ENCODE data around the gene LSM14B.

The LSM14B gene

DNA sequence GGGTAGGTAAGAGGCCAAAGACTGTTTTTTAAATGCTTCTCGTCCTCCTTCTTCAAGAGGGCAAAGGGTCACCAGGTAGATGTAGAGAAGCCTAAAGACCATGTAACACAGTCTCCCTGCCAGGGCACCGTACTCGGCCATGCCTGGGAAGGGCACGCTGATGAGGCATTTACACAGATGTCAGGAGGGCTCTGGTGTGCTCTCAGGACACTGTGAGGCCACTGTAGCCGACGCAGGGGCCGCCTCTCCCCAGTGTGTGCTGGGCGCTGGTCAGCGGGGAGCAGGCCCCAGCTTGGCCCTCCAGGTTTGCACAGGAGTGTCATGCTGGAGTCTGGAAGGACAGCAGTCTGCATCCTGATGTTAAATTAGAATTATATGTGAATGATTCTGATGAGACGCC is 53.4 kb downstream of the LSM14B start:
- H3K27ac ChIP-seq (ENCODE audit: low read depth, low read length, severe bottlenecking): no peak overlapping the region
- 92 to 96% methylated on average over 9 of the region's 10 CpGs for WGBS, 2 experiments (ENCODE audit: insufficient coverage in 2 of 2)
- no peaks in the 10 kb centered on the region for H3K4me1 ChIP-seq (ENCODE audit: control insufficient read depth, insufficient read depth, low read length, poor library complexity, severe bottlenecking)
- H3K9me3 ChIP-seq (ENCODE audit: control insufficient read depth, low read length): no peaks in the 10 kb centered on the region
- peaks cover 70% of the 10 kb centered on the region for H3K36me3 ChIP-seq (ENCODE audit: control insufficient read depth, insufficient read depth, low read length)
- H3K4me3 ChIP-seq (ENCODE audit: extremely low read depth, insufficient read depth, low read length, poor library complexity, severe bottlenecking): no peak overlapping the region

- Histone ChIP-seq H3K4me3 (ENCODE audit: extremely low read depth, insufficient read depth, low read length, poor library complexity, severe bottlenecking) (no peak overlapping the region), H3K36me3 (ENCODE audit: control insufficient read depth, insufficient read depth, low read length) (peaks cover 70% of the 10 kb centered on the region), H3K27ac (ENCODE audit: low read depth, low read length, severe bottlenecking) (no peak overlapping the region), H3K4me1 (ENCODE audit: control insufficient read depth, insufficient read depth, low read length, poor library complexity, severe bottlenecking) (peaks cover 3% of the 10 kb centered on the region), H3K9me3 (ENCODE audit: control insufficient read depth, low read length) (no peaks in the 10 kb centered on the region)
- 93 to 97% methylated on average over 15 of the region's 15 CpGs for WGBS, 2 experiments (ENCODE audit: insufficient coverage in 2 of 2)
Measured at GRCh38 chr20:62176866-62177265, 54.6 kb downstream of the LSM14B start.

DNA sequence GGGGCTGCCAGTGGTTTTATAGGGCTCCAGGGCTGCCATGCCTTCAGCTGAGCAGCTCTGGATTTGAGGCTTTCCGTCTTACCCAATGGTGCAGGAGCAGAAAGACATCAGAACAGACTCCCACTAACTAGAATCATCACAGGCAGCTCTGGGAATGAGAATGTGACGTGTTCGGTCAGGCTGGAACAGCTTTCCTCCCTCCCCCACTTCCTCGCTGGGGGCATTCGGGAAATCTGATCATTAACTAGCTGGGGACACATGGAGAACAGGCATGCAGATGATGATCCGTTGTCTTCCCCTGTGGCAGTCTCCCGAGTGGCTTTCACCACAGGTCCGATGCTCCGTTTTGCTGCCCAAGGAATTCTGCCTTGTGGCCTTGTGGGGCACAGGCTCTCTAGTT is 55.0 kb downstream of the LSM14B start:
- H3K27ac ChIP-seq (ENCODE audit: low read depth, low read length, severe bottlenecking): no peak overlapping the region
- H3K4me1 ChIP-seq (ENCODE audit: control insufficient read depth, insufficient read depth, low read length, poor library complexity, severe bottlenecking): peaks cover 3% of the 10 kb centered on the region
- H3K4me3 ChIP-seq (ENCODE audit: extremely low read depth, insufficient read depth, low read length, poor library complexity, severe bottlenecking): no peak overlapping the region
- H3K36me3 ChIP-seq (ENCODE audit: control insufficient read depth, insufficient read depth, low read length): peaks cover 68% of the 10 kb centered on the region
- WGBS, 2 experiments (ENCODE audit: insufficient coverage in 2 of 2): 89 to 93% methylated on average over 8 to 9 of the region's 9 CpGs
- no peaks in the 10 kb centered on the region for H3K9me3 ChIP-seq (ENCODE audit: control insufficient read depth, low read length)

- no peak overlapping the region for H3K27ac ChIP-seq (ENCODE audit: low read depth, low read length, severe bottlenecking)
- 93 to 95% methylated on average over 10 to 13 of the region's 19 CpGs for WGBS, 2 experiments (ENCODE audit: insufficient coverage in 2 of 2)
- peaks cover 57% of the 10 kb centered on the region for H3K36me3 ChIP-seq (ENCODE audit: control insufficient read depth, insufficient read depth, low read length)
- no peaks in the 10 kb centered on the region for H3K9me3 ChIP-seq (ENCODE audit: control insufficient read depth, low read length)
- peaks cover 3% of the 10 kb centered on the region for H3K4me1 ChIP-seq (ENCODE audit: control insufficient read depth, insufficient read depth, low read length, poor library complexity, severe bottlenecking)
- H3K4me3 ChIP-seq (ENCODE audit: extremely low read depth, insufficient read depth, low read length, poor library complexity, severe bottlenecking): no peak overlapping the region
Measured at GRCh38 chr20:62178316-62179161, 56.3 kb downstream of the LSM14B start.

DNA sequence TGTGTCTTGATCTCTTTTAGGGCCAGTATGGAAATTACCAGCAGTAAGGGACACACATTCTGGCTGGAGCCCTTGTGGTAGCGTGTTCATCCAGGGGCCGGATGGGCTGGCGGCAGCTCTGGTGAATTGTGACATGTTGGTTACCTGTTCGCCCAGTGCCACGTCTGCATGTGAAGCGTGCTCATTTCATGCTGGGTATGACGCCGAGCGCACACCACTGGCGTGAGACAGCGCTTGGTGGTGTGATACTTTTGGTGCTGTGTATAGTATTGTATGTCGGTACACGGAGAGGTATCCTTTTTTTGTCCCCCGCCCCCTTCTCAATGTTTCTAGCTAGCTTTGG is 56.9 kb downstream of the LSM14B start:
- no peaks in the 10 kb centered on the region for H3K9me3 ChIP-seq (ENCODE audit: control insufficient read depth, low read length)
- WGBS, 2 experiments (ENCODE audit: insufficient coverage in 2 of 2): 99 to 100% methylated on average over 12 of the region's 14 CpGs
- H3K36me3 ChIP-seq (ENCODE audit: control insufficient read depth, insufficient read depth, low read length): peaks cover 57% of the 10 kb centered on the region
- no peak overlapping the region for H3K27ac ChIP-seq (ENCODE audit: low read depth, low read length, severe bottlenecking)
- peaks cover 4% of the 10 kb centered on the region for H3K4me1 ChIP-seq (ENCODE audit: control insufficient read depth, insufficient read depth, low read length, poor library complexity, severe bottlenecking)
- H3K4me3 ChIP-seq (ENCODE audit: extremely low read depth, insufficient read depth, low read length, poor library complexity, severe bottlenecking): no peak overlapping the region

- Histone ChIP-seq H3K9me3 (ENCODE audit: control insufficient read depth, low read length) (no peaks in the 10 kb centered on the region), H3K36me3 (ENCODE audit: control insufficient read depth, insufficient read depth, low read length) (peaks cover 33% of the 10 kb centered on the region), H3K27ac (ENCODE audit: low read depth, low read length, severe bottlenecking) (no peak overlapping the region), H3K4me1 (ENCODE audit: control insufficient read depth, insufficient read depth, low read length, poor library complexity, severe bottlenecking) (peaks cover 7% of the 10 kb centered on the region), H3K4me3 (ENCODE audit: extremely low read depth, insufficient read depth, low read length, poor library complexity, severe bottlenecking) (peak overlapping the region; percentile 97)
- whole genome bisulfite sequencing, 2 experiments (ENCODE audit: insufficient coverage in 2 of 2): 83 to 88% methylated on average over 1 of the region's 2 CpGs
Measured at GRCh38 chr20:62181808-62182207, 59.5 kb downstream of the LSM14B start.

GRCh38 chr20:62182469-62183425 is 60.5 kb downstream of the LSM14B start, which contains the start of gene MTG2:
TSS of gene MTG2 (plus strand) at chr20:62183028. CDS start at chr20:62193421, 10,393 bp downstream.
- H3K27ac ChIP-seq (ENCODE audit: low read depth, low read length, severe bottlenecking): peak within 1 kb of the TSS; percentile 83
- peaks cover 25% of the 10 kb centered on the region for H3K36me3 ChIP-seq (ENCODE audit: control insufficient read depth, insufficient read depth, low read length)
- WGBS, 2 experiments (ENCODE audit: insufficient coverage in 2 of 2): 0% methylated on average over 72 to 85 of the region's 96 CpGs
- peaks cover 16% of the 10 kb centered on the region for H3K4me1 ChIP-seq (ENCODE audit: control insufficient read depth, insufficient read depth, low read length, poor library complexity, severe bottlenecking)
- no peaks in the 10 kb centered on the region for H3K9me3 ChIP-seq (ENCODE audit: control insufficient read depth, low read length)
- H3K4me3 ChIP-seq (ENCODE audit: extremely low read depth, insufficient read depth, low read length, poor library complexity, severe bottlenecking): peak within 1 kb of the TSS; percentile 97

- Histone ChIP-seq H3K9me3 (ENCODE audit: control insufficient read depth, low read length) (no peaks in the 10 kb centered on the region), H3K36me3 (ENCODE audit: control insufficient read depth, insufficient read depth, low read length) (peaks cover 24% of the 10 kb centered on the region), H3K4me3 (ENCODE audit: extremely low read depth, insufficient read depth, low read length, poor library complexity, severe bottlenecking) (peak overlapping the region; percentile 97), H3K4me1 (ENCODE audit: control insufficient read depth, insufficient read depth, low read length, poor library complexity, severe bottlenecking) (peaks cover 18% of the 10 kb centered on the region), H3K27ac (ENCODE audit: low read depth, low read length, severe bottlenecking) (peak overlapping the region; percentile 83)
- 35 to 54% methylated on average over 16 to 18 of the region's 25 CpGs for WGBS, 2 experiments (ENCODE audit: insufficient coverage in 2 of 2)
Measured at GRCh38 chr20:62183426-62184142, 61.3 kb downstream of the LSM14B start.
